ENCODE results near the gene S100A7. TPM values are rescaled to one million over a fixed set of nuclear protein-coding genes. Genes with fewer than 3 reads are reported as not detected.

The S100A7 gene
- total RNA-seq, 1 experiment from 2014 or later, result not detected

- no peaks in the 10 kb centered on the region for H3K36me3 ChIP-seq (ENCODE audit: control insufficient read depth, insufficient read depth, low read length)
- no peaks in the 10 kb centered on the region for H3K9me3 ChIP-seq
- BruUV-seq (replicated peaks), result no TSS peak
- no peak overlapping the region for H3K27ac Mint-ChIP-seq (ENCODE audit: unreplicated experiment)
- CTCF ChIA-PET, result no interaction called here
- POLR2A ChIA-PET, result no interaction called here
- TF ChIP-seq CTCF (IDR thresholded peaks at IDR 0.05; ENCODE audit: insufficient read depth in 1 of 2, low read depth in 1 of 2, low read length in 1 of 2, severe bottlenecking in 1 of 2, unreplicated experiment in 1 of 2), result no peak
- no peak overlapping the region for H3K4me3 Mint-ChIP-seq (ENCODE audit: unreplicated experiment)
- no peaks in the 10 kb centered on the region for H3K36me3 Mint-ChIP-seq (ENCODE audit: insufficient read depth, unreplicated experiment)
- no peaks in the 10 kb centered on the region for H3K4me1 Mint-ChIP-seq (ENCODE audit: low read depth, unreplicated experiment)
- H3K4me3 ChIP-seq (ENCODE audit: low read depth, low read length), result no peak overlapping the region
- H3K27me3 ChIP-seq (replicated peaks; ENCODE audit: control insufficient read depth, insufficient read depth, low read length), result no peaks in the 10 kb centered on the region
- intact Hi-C loops (cut with micrococcal nuclease; ENCODE audit: unreplicated experiment), result no loop called here
- no peaks in the 10 kb centered on the region for H3K9me3 Mint-ChIP-seq (ENCODE audit: unreplicated experiment)
- H3K4me1 ChIP-seq, result no peaks in the 10 kb centered on the region
- peaks cover 19% of the 10 kb centered on the region for H3K27me3 Mint-ChIP-seq (ENCODE audit: insufficient read depth, unreplicated experiment)
- DNase-seq, result no peak
Measured at GRCh38 chr1:153431928-153432327, 28.5 kb downstream of the S100A7 start.

DNA sequence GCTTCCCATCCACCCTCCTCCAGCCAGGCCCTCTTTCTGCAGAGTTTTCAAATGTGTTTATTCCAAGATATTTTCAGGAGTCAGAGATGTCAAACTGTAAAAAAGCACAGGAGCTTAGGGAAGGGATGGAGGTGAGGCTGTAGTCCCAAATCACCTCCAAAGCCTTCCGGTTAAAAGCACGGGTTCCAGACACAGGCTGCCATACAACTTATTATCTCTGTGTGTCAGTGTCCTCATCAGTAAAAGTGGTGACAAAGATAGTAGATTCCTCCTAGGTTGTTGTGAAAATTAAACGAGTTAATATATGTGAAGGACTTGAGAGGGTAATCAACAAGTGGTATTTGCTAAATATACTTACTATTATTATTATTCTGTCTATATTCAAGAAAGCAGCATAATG lies 29.0 kb downstream of the S100A7 start:
- TF ChIP-seq CTCF (IDR thresholded peaks at IDR 0.05; ENCODE audit: insufficient read depth in 1 of 2, low read depth in 1 of 2, low read length in 1 of 2, severe bottlenecking in 1 of 2, unreplicated experiment in 1 of 2), result no peak
- intact Hi-C loops (cut with micrococcal nuclease; ENCODE audit: unreplicated experiment), result no loop called here
- H3K27me3 Mint-ChIP-seq (ENCODE audit: insufficient read depth, unreplicated experiment), result peaks cover 20% of the 10 kb centered on the region
- no peaks in the 10 kb centered on the region for H3K4me1 Mint-ChIP-seq (ENCODE audit: low read depth, unreplicated experiment)
- H3K4me1 ChIP-seq, result no peaks in the 10 kb centered on the region
- no TSS peak for BruUV-seq (replicated peaks)
- H3K4me3 ChIP-seq (ENCODE audit: low read depth, low read length), result no peak overlapping the region
- CTCF ChIA-PET, result no interaction called here
- no peaks in the 10 kb centered on the region for H3K36me3 ChIP-seq (ENCODE audit: control insufficient read depth, insufficient read depth, low read length)
- DNase-seq, result no peak
- no peaks in the 10 kb centered on the region for H3K9me3 ChIP-seq
- H3K36me3 Mint-ChIP-seq (ENCODE audit: insufficient read depth, unreplicated experiment), result no peaks in the 10 kb centered on the region
- no peaks in the 10 kb centered on the region for H3K27me3 ChIP-seq (replicated peaks; ENCODE audit: control insufficient read depth, insufficient read depth, low read length)
- H3K27ac Mint-ChIP-seq (ENCODE audit: unreplicated experiment), result no peak overlapping the region
- no peak overlapping the region for H3K4me3 Mint-ChIP-seq (ENCODE audit: unreplicated experiment)
- H3K9me3 Mint-ChIP-seq (ENCODE audit: unreplicated experiment), result no peaks in the 10 kb centered on the region
- POLR2A ChIA-PET, result no interaction called here

DNA sequence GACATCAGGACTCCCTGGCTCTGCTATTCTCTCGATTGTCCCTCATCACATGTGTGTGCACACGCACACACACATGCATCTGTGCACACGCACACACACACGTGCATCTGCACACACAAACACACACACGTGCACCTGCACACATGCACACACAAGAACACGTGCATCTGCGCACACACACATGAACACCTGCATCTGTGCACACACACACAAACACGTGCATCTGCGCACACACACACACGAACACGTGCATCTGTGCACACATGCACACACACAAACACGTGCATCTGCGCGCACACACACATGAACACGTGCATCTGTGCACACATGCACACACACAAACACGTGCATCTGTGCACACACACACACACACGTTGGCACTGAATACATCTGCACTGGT lies 29.4 kb downstream of the S100A7 start:
- Mint-ChIP-seq H3K9me3 (ENCODE audit: unreplicated experiment) (no peaks in the 10 kb centered on the region), H3K4me3 (ENCODE audit: unreplicated experiment) (no peak overlapping the region), H3K27ac (ENCODE audit: unreplicated experiment) (no peak overlapping the region), H3K4me1 (ENCODE audit: low read depth, unreplicated experiment) (no peaks in the 10 kb centered on the region), H3K27me3 (ENCODE audit: insufficient read depth, unreplicated experiment) (peaks cover 17% of the 10 kb centered on the region), H3K36me3 (ENCODE audit: insufficient read depth, unreplicated experiment) (no peaks in the 10 kb centered on the region)
- Histone ChIP-seq H3K4me3 (ENCODE audit: low read depth, low read length) (no peak overlapping the region), H3K4me1 (no peaks in the 10 kb centered on the region), H3K9me3 (no peaks in the 10 kb centered on the region), H3K27me3 (replicated peaks; ENCODE audit: control insufficient read depth, insufficient read depth, low read length) (no peaks in the 10 kb centered on the region), H3K36me3 (ENCODE audit: control insufficient read depth, insufficient read depth, low read length) (no peaks in the 10 kb centered on the region)
- DNase-seq, result no peak
- TF ChIP-seq CTCF (IDR thresholded peaks at IDR 0.05; ENCODE audit: insufficient read depth in 1 of 2, low read depth in 1 of 2, low read length in 1 of 2, severe bottlenecking in 1 of 2, unreplicated experiment in 1 of 2), result no peak
- POLR2A ChIA-PET, result no interaction called here
- intact Hi-C loops (cut with micrococcal nuclease; ENCODE audit: unreplicated experiment), result no loop called here
- CTCF ChIA-PET, result no interaction called here
- BruUV-seq (replicated peaks), result no TSS peak

Measured in Caco-2 (cell line).